MM.1S (cell line): Measurements from ENCODE around the gene KRT37.
"Not testable (repeated sequence)": the region's sequence is repeated elsewhere in the genome, so short reads cannot be mapped to it uniquely, and the experiment has no call there.

ENCODE experiments used
- DNase-seq: peaks from one replicate; pipeline ENCODE4 v3.0.0-alpha.2; 2015
- H2AFZ ChIP-seq: fragments of 300-600 bp; sonication (generic); 2 replicates; pipeline ENCODE4 v1.6.0; 2016; ENCODE audit warnings: antibody characterized with exemption, low read length
- H3F3A ChIP-seq: fragments of 300-600 bp; sonication (generic); 2 replicates; pipeline ENCODE4 v1.6.1; 2016; ENCODE audit warnings: mild to moderate bottlenecking, antibody characterized with exemption, low read length, moderate library complexity, mixed read lengths; ENCODE audit not compliant: insufficient read depth
- H3K27ac ChIP-seq: fragments of 300-600 bp; sonication (generic); 2 replicates; pipeline ENCODE4 v1.5.1; 2016; ENCODE audit warnings: mild to moderate bottlenecking, low read length
- H3K27me3 ChIP-seq: fragments of 300-600 bp; sonication (generic); replicated peaks from 2 replicates; pipeline ENCODE4 v1.6.0; 2016; ENCODE audit warnings: low read length; ENCODE audit not compliant: insufficient read depth
- H3K36me3 ChIP-seq: fragments of 300-600 bp; sonication (generic); replicated peaks from 2 replicates; pipeline ENCODE4 v1.6.1; 2016; ENCODE audit warnings: mild to moderate bottlenecking, low read length, mixed read lengths; ENCODE audit not compliant: insufficient read depth
- H3K4me1 ChIP-seq: fragments of 300-600 bp; sonication (generic); 2 replicates; pipeline ENCODE4 v1.6.1; 2016; ENCODE audit warnings: low read length, mixed read lengths
- H3K4me2 ChIP-seq: fragments of 300-600 bp; sonication (generic); 2 replicates; pipeline ENCODE4 v1.6.0; 2016; ENCODE audit warnings: low read depth, low read length
- H3K4me3 ChIP-seq: fragments of 300-600 bp; sonication (generic); 2 replicates; pipeline ENCODE4 v1.5.1; 2016; ENCODE audit warnings: low read length, mixed read lengths
- H3K79me2 ChIP-seq: fragments of 300-600 bp; sonication (generic); 2 replicates; pipeline ENCODE4 v1.6.1; 2016; ENCODE audit warnings: mixed run types, low read length, mixed read lengths
- H3K9ac ChIP-seq: fragments of 300-600 bp; sonication (generic); 2 replicates; pipeline ENCODE4 v1.6.1; 2016; ENCODE audit warnings: low read length, mixed read lengths
- H3K9me2 ChIP-seq: fragments of 300-600 bp; sonication (generic); replicated peaks from 2 replicates; pipeline ENCODE4 v1.6.1; 2016; ENCODE audit warnings: mild to moderate bottlenecking, low read length, mixed read lengths; ENCODE audit not compliant: insufficient read depth
- H3K9me3 ChIP-seq: fragments of 300-600 bp; sonication (generic); replicated peaks from 2 replicates; pipeline ENCODE4 v1.6.1; 2016; ENCODE audit warnings: mild to moderate bottlenecking, low read length, mixed read lengths; ENCODE audit not compliant: insufficient read depth
- H4K20me1 ChIP-seq: fragments of 300-600 bp; sonication (generic); 2 replicates; pipeline ENCODE4 v1.6.1; 2016; ENCODE audit warnings: mild to moderate bottlenecking, low read length, moderate library complexity, mixed read lengths; ENCODE audit not compliant: insufficient read depth
- EZH2 ChIP-seq: fragments of 300-600 bp; sonication (generic); optimal IDR thresholded peaks from 2 replicates; pipeline ENCODE3; 2017; ENCODE audit warnings: low read depth, mild to moderate bottlenecking, antibody characterized with exemption, low read length, mixed read lengths
- EZH2phosphoT487 ChIP-seq: fragments of 300-600 bp; sonication (generic); IDR thresholded peaks from 2 replicates; pipeline ENCODE4 v1.6.1; 2018; ENCODE audit warnings: antibody characterized with exemption, low read length
- TF ChIP-seq, protein P1 (sequence below): fragments of 300-600 bp; sonication (generic); IDR thresholded peaks from 2 replicates; pipeline ENCODE4 v1.5.1; 2016; ENCODE audit warnings: antibody characterized with exemption, low read length, mixed read lengths

Gene KRT37

DNA sequence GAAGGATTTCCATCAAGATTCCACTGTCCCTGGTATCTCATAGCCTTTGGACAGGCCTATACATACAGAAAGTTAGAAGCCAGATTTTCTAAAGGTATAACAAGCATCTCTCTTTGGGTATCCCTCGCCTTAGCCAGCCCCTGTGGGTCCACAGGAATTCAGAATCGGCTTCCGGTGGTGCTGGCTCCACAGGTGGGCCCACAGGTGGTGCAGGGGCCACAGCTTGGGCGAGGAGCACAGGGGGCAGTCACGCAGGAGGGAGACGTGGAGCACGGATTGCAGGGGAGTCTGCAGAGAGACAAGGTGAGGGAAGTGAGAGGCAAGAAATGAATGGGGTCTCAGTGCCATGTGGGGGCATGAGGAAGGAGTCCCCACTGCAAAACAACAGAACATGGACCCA, 12.9 kb upstream of the KRT37 start:
- Histone ChIP-seq H2AFZ (no peak overlapping the region), H3K9me2 (no peaks in the 10 kb centered on the region), H4K20me1 (no peaks in the 10 kb centered on the region), H3K4me3 (no peak overlapping the region), H3K9me3 (no peaks in the 10 kb centered on the region), H3K36me3 (no peaks in the 10 kb centered on the region), H3K27ac (no peak overlapping the region), H3K9ac (no peak overlapping the region), H3F3A (no peaks in the 10 kb centered on the region), H3K4me1 (no peaks in the 10 kb centered on the region), H3K4me2 (no peak overlapping the region), H3K27me3 (no peaks in the 10 kb centered on the region), H3K79me2 (no peaks in the 10 kb centered on the region)
- no peak for TF ChIP-seq EZH2
- no peak for TF ChIP-seq EZH2phosphoT487
- TF ChIP-seq, protein P1, sequence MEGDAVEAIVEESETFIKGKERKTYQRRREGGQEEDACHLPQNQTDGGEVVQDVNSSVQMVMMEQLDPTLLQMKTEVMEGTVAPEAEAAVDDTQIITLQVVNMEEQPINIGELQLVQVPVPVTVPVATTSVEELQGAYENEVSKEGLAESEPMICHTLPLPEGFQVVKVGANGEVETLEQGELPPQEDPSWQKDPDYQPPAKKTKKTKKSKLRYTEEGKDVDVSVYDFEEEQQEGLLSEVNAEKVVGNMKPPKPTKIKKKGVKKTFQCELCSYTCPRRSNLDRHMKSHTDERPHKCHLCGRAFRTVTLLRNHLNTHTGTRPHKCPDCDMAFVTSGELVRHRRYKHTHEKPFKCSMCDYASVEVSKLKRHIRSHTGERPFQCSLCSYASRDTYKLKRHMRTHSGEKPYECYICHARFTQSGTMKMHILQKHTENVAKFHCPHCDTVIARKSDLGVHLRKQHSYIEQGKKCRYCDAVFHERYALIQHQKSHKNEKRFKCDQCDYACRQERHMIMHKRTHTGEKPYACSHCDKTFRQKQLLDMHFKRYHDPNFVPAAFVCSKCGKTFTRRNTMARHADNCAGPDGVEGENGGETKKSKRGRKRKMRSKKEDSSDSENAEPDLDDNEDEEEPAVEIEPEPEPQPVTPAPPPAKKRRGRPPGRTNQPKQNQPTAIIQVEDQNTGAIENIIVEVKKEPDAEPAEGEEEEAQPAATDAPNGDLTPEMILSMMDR: no peak
- no peak for DNase-seq

DNA sequence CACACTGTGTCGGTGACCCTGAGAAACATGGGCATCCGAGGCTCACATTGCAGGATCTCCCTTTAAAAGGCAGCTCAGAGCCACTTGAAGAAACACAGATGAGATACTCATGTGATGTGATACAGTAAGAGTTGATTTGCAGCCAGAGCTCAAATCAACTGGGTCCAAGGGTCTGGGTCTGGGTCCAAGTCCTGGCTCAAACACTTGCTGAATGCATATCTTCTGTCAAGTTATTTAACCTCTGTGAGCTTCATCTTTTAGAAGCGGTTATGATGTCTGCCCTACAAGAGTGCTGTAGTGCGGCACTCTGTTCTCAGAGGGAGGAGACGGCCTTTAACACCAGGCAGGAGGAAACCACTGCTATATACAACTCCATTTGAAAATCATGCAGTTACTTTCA, 10.0 kb upstream of the KRT37 start:
- DNase-seq: no peak
- no peaks in the 10 kb centered on the region for H3K36me3 ChIP-seq
- H3K4me1 ChIP-seq: no peaks in the 10 kb centered on the region
- no peaks in the 10 kb centered on the region for H3F3A ChIP-seq
- no peak overlapping the region for H3K4me3 ChIP-seq
- no peak overlapping the region for H2AFZ ChIP-seq
- no peak overlapping the region for H3K27ac ChIP-seq
- no peak overlapping the region for H3K9ac ChIP-seq
- no peaks in the 10 kb centered on the region for H3K9me3 ChIP-seq
- H3K79me2 ChIP-seq: no peaks in the 10 kb centered on the region
- no peaks in the 10 kb centered on the region for H3K27me3 ChIP-seq
- H3K9me2 ChIP-seq: no peaks in the 10 kb centered on the region
- no peaks in the 10 kb centered on the region for H4K20me1 ChIP-seq
- no peak for TF ChIP-seq EZH2
- TF ChIP-seq, protein P1: no peak
- H3K4me2 ChIP-seq: no peak overlapping the region

DNA sequence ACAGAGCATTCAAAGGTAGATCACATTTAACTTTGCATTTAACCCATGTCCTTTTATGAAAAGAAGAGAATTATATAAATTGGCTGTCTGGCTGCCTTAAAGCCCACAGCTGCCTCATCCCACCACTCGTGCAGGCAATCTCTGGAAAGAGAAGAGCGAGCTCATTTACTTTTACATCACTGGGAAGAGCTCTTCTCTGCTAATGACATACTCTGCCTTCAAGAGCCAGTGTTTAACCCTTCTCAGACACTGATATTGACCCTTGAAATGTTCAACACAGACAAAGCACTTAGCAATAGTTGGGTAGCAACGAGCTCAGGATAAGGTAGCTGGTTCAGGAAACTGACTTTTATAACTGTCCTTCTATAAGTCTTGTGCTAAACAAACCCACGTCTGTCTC, 9.6 kb upstream of the KRT37 start:
- H3K9me2 ChIP-seq: no peaks in the 10 kb centered on the region
- no peaks in the 10 kb centered on the region for H3K4me1 ChIP-seq
- no peaks in the 10 kb centered on the region for H3K79me2 ChIP-seq
- no peak overlapping the region for H3K9ac ChIP-seq
- DNase-seq: no peak
- no peaks in the 10 kb centered on the region for H3K27me3 ChIP-seq
- TF ChIP-seq EZH2 (no peak), EZH2phosphoT487 (no peak)
- TF ChIP-seq, protein P1: no peak
- no peak overlapping the region for H3K4me3 ChIP-seq
- no peak overlapping the region for H3K27ac ChIP-seq
- no peak overlapping the region for H2AFZ ChIP-seq
- H3K36me3 ChIP-seq: no peaks in the 10 kb centered on the region
- no peaks in the 10 kb centered on the region for H3K9me3 ChIP-seq
- no peaks in the 10 kb centered on the region for H3F3A ChIP-seq
- no peaks in the 10 kb centered on the region for H4K20me1 ChIP-seq
- H3K4me2 ChIP-seq: no peak overlapping the region

DNA sequence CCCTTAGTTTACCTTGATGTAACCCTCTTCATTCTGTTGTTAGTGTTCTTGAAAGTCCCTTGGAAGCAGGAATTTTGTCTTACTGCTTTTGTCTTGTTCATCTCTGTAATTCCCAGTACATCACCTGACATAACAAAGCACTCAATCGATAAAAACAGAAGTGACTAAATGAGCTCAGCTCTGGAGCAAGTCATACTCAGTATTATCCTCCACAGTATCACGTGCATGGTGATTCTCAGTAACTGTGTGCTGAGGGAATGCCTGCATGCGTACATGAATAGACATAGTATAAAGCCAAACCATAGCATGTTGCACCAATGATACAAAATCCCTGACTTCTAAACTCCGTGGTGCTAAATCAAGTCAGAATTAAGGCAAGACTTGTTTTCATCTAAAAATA, 9.2 kb upstream of the KRT37 start:
- Histone ChIP-seq H3K9me2 (no peaks in the 10 kb centered on the region), H3K27ac (no peak overlapping the region), H4K20me1 (no peaks in the 10 kb centered on the region), H2AFZ (no peak overlapping the region), H3K36me3 (no peaks in the 10 kb centered on the region), H3K9ac (no peak overlapping the region), H3K79me2 (no peaks in the 10 kb centered on the region), H3K4me2 (no peak overlapping the region), H3K4me1 (no peaks in the 10 kb centered on the region), H3K9me3 (no peaks in the 10 kb centered on the region), H3F3A (no peaks in the 10 kb centered on the region), H3K27me3 (no peaks in the 10 kb centered on the region), H3K4me3 (no peak overlapping the region)
- no peak for DNase-seq
- TF ChIP-seq EZH2: no peak
- TF ChIP-seq EZH2phosphoT487: no peak
- TF ChIP-seq, protein P1: no peak

DNA sequence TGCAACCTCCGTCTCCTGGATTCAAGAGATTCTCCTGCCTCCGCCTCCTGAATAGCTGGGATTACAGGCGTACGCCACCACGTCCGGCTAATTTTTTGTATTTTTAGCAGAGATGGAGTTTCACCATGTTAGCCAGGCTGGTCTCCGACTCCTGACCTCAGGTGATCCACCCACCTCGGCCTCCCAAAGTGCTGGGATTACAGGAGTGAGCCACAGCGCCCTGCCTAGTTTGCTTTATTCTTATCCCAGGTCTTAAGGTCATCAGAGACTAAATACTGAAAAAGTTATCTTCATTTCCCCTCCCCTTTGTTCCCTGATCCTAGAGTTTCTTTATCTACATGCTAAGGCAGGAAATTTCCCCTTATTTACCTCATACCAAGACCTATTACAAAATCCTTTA, 6.0 kb upstream of the KRT37 start:
- H2AFZ ChIP-seq, H3K9me3 ChIP-seq, H3K27ac ChIP-seq, H3K4me2 ChIP-seq, H3K4me1 ChIP-seq, DNase-seq, H3K36me3 ChIP-seq, H3K9me2 ChIP-seq, H4K20me1 ChIP-seq, H3F3A ChIP-seq, H3K4me3 ChIP-seq, H3K79me2 ChIP-seq, H3K27me3 ChIP-seq, H3K9ac ChIP-seq: not testable (repeated sequence)
